GM23338 (cell line): Measurements from ENCODE around the gene PTS. TPM values are rescaled to one million over a fixed set of nuclear protein-coding genes. Genes with fewer than 3 reads are reported as not detected.

ENCODE experiments used
- ATAC-seq: fragments of 200-7000 bp; cut with Tn5 transposase; 3 replicates; pipeline ENCODE4 v1.9.1; 2020
- DNase-seq: peaks from one replicate; pipeline ENCODE4 v3.0.0-alpha.2; 2015; ENCODE audit warnings: low spot score
- H2AFZ ChIP-seq: fragments of 200-600 bp; sonication (generic); 2 replicates; pipeline ENCODE4 v1.8.0; 2016; ENCODE audit warnings: antibody characterized with exemption, mild to moderate bottlenecking, moderate library complexity
- H3F3A ChIP-seq: fragments of 200-600 bp; sonication (generic); replicated peaks from 2 replicates; pipeline ENCODE4 v1.8.0; 2017; ENCODE audit warnings: antibody characterized with exemption, mixed run types, low read depth
- H3K27ac ChIP-seq: fragments of 200-600 bp; sonication (generic); 2 replicates; pipeline ENCODE4 v1.6.1; 2016; ENCODE audit warnings: low read depth
- H3K27me3 ChIP-seq: fragments of 200-600 bp; sonication (generic); 2 replicates; pipeline ENCODE4 v1.8.0; 2016; ENCODE audit warnings: mild to moderate bottlenecking, mixed run types, moderate library complexity; ENCODE audit not compliant: insufficient read depth
- H3K36me3 ChIP-seq: fragments of 200-600 bp; sonication (generic); 2 replicates; pipeline ENCODE4 v1.8.0; 2016; ENCODE audit warnings: mild to moderate bottlenecking; ENCODE audit not compliant: insufficient read depth
- H3K4me1 ChIP-seq: fragments of 200-600 bp; sonication (generic); 2 replicates; pipeline ENCODE4 v1.8.0; 2016; ENCODE audit warnings: mild to moderate bottlenecking, moderate library complexity; ENCODE audit not compliant: insufficient read depth
- H3K4me2 ChIP-seq: fragments of 200-600 bp; sonication (generic); 2 replicates; pipeline ENCODE4 v1.7.1; 2017; ENCODE audit warnings: mixed run types
- H3K4me3 ChIP-seq: fragments of 200-600 bp; sonication (generic); 2 replicates; pipeline ENCODE4 v1.6.1; 2016; ENCODE audit warnings: mixed run types
- H3K79me2 ChIP-seq: fragments of 200-600 bp; sonication (generic); replicated peaks from 2 replicates; pipeline ENCODE4 v1.8.0; 2017; ENCODE audit warnings: mild to moderate bottlenecking; ENCODE audit not compliant: insufficient read depth
- H3K9me2 ChIP-seq: fragments of 200-600 bp; sonication (generic); 2 replicates; pipeline ENCODE4 v1.8.0; 2017; ENCODE audit not compliant: insufficient read depth
- H4K20me1 ChIP-seq: fragments of 200-600 bp; sonication (generic); replicated peaks from 2 replicates; pipeline ENCODE4 v1.8.0; 2017; ENCODE audit warnings: mild to moderate bottlenecking; ENCODE audit not compliant: insufficient read depth
- H3K27ac Mint-ChIP-seq: 2 replicates; pipeline ENCODE4 v1.8.0; 2020; ENCODE audit warnings: inconsistent platforms, mild to moderate bottlenecking, moderate library complexity, mixed read lengths
- H3K27me3 Mint-ChIP-seq: 3 replicates; pipeline ENCODE4 v1.8.0; 2022; ENCODE audit warnings: low read depth, mild to moderate bottlenecking, moderate library complexity, mixed read lengths, inconsistent platforms; ENCODE audit not compliant: insufficient read depth, poor library complexity
- H3K36me3 Mint-ChIP-seq: 3 replicates; pipeline ENCODE4 v1.8.0; 2021; ENCODE audit warnings: low read depth, mild to moderate bottlenecking, inconsistent platforms, moderate library complexity, mixed read lengths
- H3K4me1 Mint-ChIP-seq: 3 replicates; pipeline ENCODE4 v1.8.0; 2020; ENCODE audit warnings: mild to moderate bottlenecking, inconsistent platforms, mixed read lengths
- H3K4me3 Mint-ChIP-seq: 3 replicates; pipeline ENCODE4 v1.8.0; 2021; ENCODE audit warnings: moderate library complexity, mild to moderate bottlenecking, inconsistent platforms, mixed read lengths
- H3K9me3 Mint-ChIP-seq: 3 replicates; pipeline ENCODE4 v1.8.0; 2020; ENCODE audit warnings: moderate library complexity, mild to moderate bottlenecking, inconsistent platforms, mixed read lengths
- CREB1 ChIP-seq: fragments of 250-450 bp; sonication (Bioruptor Pico); IDR thresholded peaks from 2 replicates; pipeline ENCODE4 v1.5.0; 2020; ENCODE audit warnings: low read depth, mild to moderate bottlenecking, moderate library complexity
- CTCF ChIP-seq, 2 experiments: fragments of 200-600 bp in 1 of 2; sonication (generic) in 1 of 2; conservative IDR thresholded peaks; 2 replicates each; pipeline versions ENCODE4 v1.5.1 to v1.6.1; 2016 to 2017; ENCODE audit warnings: antibody characterized with exemption in 2 of 2, low read depth in 2 of 2, mild to moderate bottlenecking in 2 of 2, moderate library complexity in 1 of 2
- ETS1 ChIP-seq: IDR thresholded peaks from 2 replicates; pipeline ENCODE4 v1.6.1; 2016; ENCODE audit warnings: antibody characterized with exemption
- EZH2 ChIP-seq: fragments of 200-600 bp; sonication (generic); IDR thresholded peaks from one replicate; pipeline ENCODE4 v1.8.0; 2017; ENCODE audit warnings: antibody characterized with exemption, mild to moderate bottlenecking, low read depth; ENCODE audit not compliant: unreplicated experiment
- EZH2phosphoT487 ChIP-seq: fragments of 200-600 bp; sonication (generic); IDR thresholded peaks from one replicate; pipeline ENCODE4 v1.8.1; 2018; ENCODE audit warnings: antibody characterized with exemption; ENCODE audit not compliant: unreplicated experiment
- JUNB ChIP-seq: IDR thresholded peaks from one replicate; pipeline ENCODE4 v1.6.1; 2016; ENCODE audit warnings: antibody characterized with exemption; ENCODE audit not compliant: unreplicated experiment
- POLR2AphosphoS5 ChIP-seq: IDR thresholded peaks from 2 replicates; pipeline ENCODE4 v1.6.1; 2016; ENCODE audit warnings: antibody characterized with exemption, low read depth
- REST ChIP-seq: IDR thresholded peaks from one replicate; pipeline ENCODE4 v1.6.1; 2018; ENCODE audit warnings: antibody characterized with exemption; ENCODE audit not compliant: unreplicated experiment
- STAT1 ChIP-seq: IDR thresholded peaks from one replicate; pipeline ENCODE4 v1.6.1; 2016; ENCODE audit warnings: antibody characterized with exemption; ENCODE audit not compliant: unreplicated experiment
- ZNF114 ChIP-seq: fragments of 250-450 bp; sonication (Bioruptor Pico); IDR thresholded peaks from 2 replicates; pipeline ENCODE4 v1.5.0; 2020; ENCODE audit warnings: mild to moderate bottlenecking, moderate library complexity
- ZNF331 ChIP-seq: fragments of 250-450 bp; sonication (Bioruptor Pico); IDR thresholded peaks from 2 replicates; pipeline ENCODE4 v1.5.0; 2020; ENCODE audit warnings: low read depth, mild to moderate bottlenecking, moderate library complexity
- ZNF462 ChIP-seq: fragments of 250-450 bp; sonication (Bioruptor Pico); IDR thresholded peaks from 2 replicates; pipeline ENCODE4 v1.5.0; 2020; ENCODE audit warnings: mild to moderate bottlenecking, moderate library complexity
- polyA plus RNA-seq: library from polyadenylated mRNA; unstranded; fragments of >200 nt; fragmentation: Nextera tagmentation; extraction: Ambion mirVana; gene quantifications from 2 replicates; pipeline ENCODE4 v1.2.1, GENCODE V29; 2016
- total RNA-seq: library from RNA; depleted of rRNA; stranded (reverse); fragments of >200 nt; shearing (Covaris generic); gene quantifications from 2 replicates; pipeline ENCODE4 v1.2.3, GENCODE V29; 2014

Gene PTS
- total and polyA plus RNA-seq, 2 experiments from 2014 or later = 19.9 to 85.5 TPM

- no peak for DNase-seq
- Histone ChIP-seq H3K4me3 (no peak overlapping the region), H3K27me3 (no peaks in the 10 kb centered on the region), H3K9me2 (no peaks in the 10 kb centered on the region), H3F3A (no peaks in the 10 kb centered on the region), H3K27ac (no peak overlapping the region), H2AFZ (no peak overlapping the region), H3K4me2 (no peak overlapping the region), H3K4me1 (peaks cover 2% of the 10 kb centered on the region; the same call in 1 of the 2 replicates), H3K79me2 (no peaks in the 10 kb centered on the region), H4K20me1 (no peaks in the 10 kb centered on the region), H3K36me3 (no peaks in the 10 kb centered on the region)
- no peak for ATAC-seq
- Mint-ChIP-seq H3K4me3 (no peak overlapping the region), H3K4me1 (peaks cover 6% of the 10 kb centered on the region; the same call in 2 of the 3 replicates), H3K27me3 (no peaks in the 10 kb centered on the region), H3K36me3 (no peaks in the 10 kb centered on the region), H3K9me3 (no peaks in the 10 kb centered on the region), H3K27ac (no peak overlapping the region)
- no peak for TF ChIP-seq EZH2phosphoT487
- TF ChIP-seq JUNB = no peak
- TF ChIP-seq ZNF114 = no peak
- no peak for TF ChIP-seq ETS1
- TF ChIP-seq POLR2AphosphoS5 = no peak
- no peak for TF ChIP-seq EZH2
- TF ChIP-seq REST = no peak
- TF ChIP-seq CREB1 = no peak
- no peak for TF ChIP-seq CTCF (conservative IDR thresholded peaks at IDR 0.05; ENCODE audit: low read depth in 2 of 2)
- TF ChIP-seq ZNF331 = no peak
- TF ChIP-seq ZNF462 (CRISPR knock-in tag) = no peak
- no peak for TF ChIP-seq STAT1
Observed at GRCh38 chr11:112267188-112267591, 41.0 kb downstream of the PTS start.
